BLaER1 treated with 17β-estradiol and CSF1 and Interleukin-3, amounts not matched to agents 10 nM and 100 nM (cell line): ENCODE results near the gene IFI30.
A peak's percentile ranks its signal among the peaks of the same experiment; 100 is the strongest.

Experiments
- H3K27ac ChIP-seq, 11 experiments: shearing (Covaris generic); formaldehyde crosslinking; 2 replicates each; pipeline ENCODE4 v1.8.1; 2022
- H3K27me3 ChIP-seq, 11 experiments: shearing (Covaris generic); formaldehyde crosslinking; 2 replicates each; pipeline ENCODE4 v1.8.1; 2022
- H3K36me3 ChIP-seq, 11 experiments: shearing (Covaris generic); formaldehyde crosslinking; 2 replicates each; pipeline ENCODE4 v1.8.1; 2022
- H3K4me1 ChIP-seq, 10 experiments: shearing (Covaris generic); formaldehyde crosslinking; 2 replicates each; pipeline ENCODE4 v1.8.1; 2022
- H3K4me2 ChIP-seq, 11 experiments: shearing (Covaris generic); formaldehyde crosslinking; 2 replicates each; pipeline ENCODE4 v1.8.1; 2022
- H3K4me3 ChIP-seq, 10 experiments: shearing (Covaris generic); formaldehyde crosslinking; 2 replicates each; pipeline ENCODE4 v1.8.1; 2022
- H3K9ac ChIP-seq, 11 experiments: shearing (Covaris generic); formaldehyde crosslinking; 2 replicates each; pipeline ENCODE4 v1.8.1; 2022
- H3K9me3 ChIP-seq, 11 experiments: shearing (Covaris generic); formaldehyde crosslinking; replicated peaks in 1 of 11; 2 replicates each; pipeline ENCODE4 v1.8.1; 2022
- H4K20me1 ChIP-seq, 11 experiments: shearing (Covaris generic); formaldehyde crosslinking; 2 replicates each; pipeline ENCODE4 v1.8.1; 2022
- Cebpa-rat ChIP-seq, 11 experiments: shearing (Covaris generic); IDR thresholded peaks; 2 replicates each; pipeline ENCODE4 v1.8.1; 2022

IFI30 gene

GRCh38 chr19:18173572-18174288, at the start of gene IFI30:
Gene IFI30 (plus strand): TSS chr19:18173813. CDS start chr19:18173842, 29 bp downstream.
- Histone ChIP-seq H3K36me3 (peaks cover 0 to 49% (median 45%) of the 10 kb centered on the region in 11 experiments; a peak in 20 of 22 replicates), H3K9ac (peak within 1 kb of the TSS; percentile 69 to 91 (median 86)), H3K4me2 (peak within 1 kb of the TSS; percentile 89 to 100 (median 98)), H3K27ac (peak within 1 kb of the TSS; percentile 75 to 98 (median 89)), H3K27me3 (peaks cover 0 to 8% (median 0%) of the 10 kb centered on the region in 11 experiments; a peak in 3 of 22 replicates), H4K20me1 (peaks cover 0 to 51% (median 34%) of the 10 kb centered on the region in 11 experiments; a peak in 15 of 22 replicates), H3K4me3 (peak within 1 kb of the TSS; percentile 63 to 96 (median 76)), H3K4me1 (peaks cover 82 to 95% (median 92%) of the 10 kb centered on the region in 10 experiments), H3K9me3 (no peaks in the 10 kb centered on the region)
- TF ChIP-seq Cebpa-rat (IDR thresholded peaks at IDR 0.05), result no peak

GRCh38 chr19:18123819-18124218, 49.8 kb upstream of the IFI30 start:
- Histone ChIP-seq H4K20me1 (peaks cover 15 to 67% (median 32%) of the 10 kb centered on the region in 11 experiments; a peak in 19 of 22 replicates), H3K27ac (no peak overlapping the region), H3K36me3 (peaks cover 57 to 91% (median 69%) of the 10 kb centered on the region in 11 experiments), H3K4me2 (no peak overlapping the region), H3K9ac (0 out of 22 replicates have a peak overlapping the region, but pooled peaks of 2 of the 11 experiments have one; percentile 5 to 24), H3K9me3 (no peaks in the 10 kb centered on the region), H3K4me1 (peaks cover 27 to 51% (median 40%) of the 10 kb centered on the region in 10 experiments), H3K4me3 (no peak overlapping the region), H3K27me3 (no peaks in the 10 kb centered on the region)
- TF ChIP-seq Cebpa-rat (IDR thresholded peaks at IDR 0.05), result no peak

- Histone ChIP-seq H3K4me1 (peaks cover 14 to 37% (median 30%) of the 10 kb centered on the region in 10 experiments), H3K9me3 (no peaks in the 10 kb centered on the region), H3K4me3 (no peak overlapping the region), H3K36me3 (peaks cover 79 to 98% (median 91%) of the 10 kb centered on the region in 11 experiments), H3K9ac (peak overlapping the region in 5 of 11 experiments; percentile 2 to 38 (median 26); a peak in 4 of 22 replicates), H3K27ac (no peak overlapping the region; a peak in 1 of 22 replicates), H3K4me2 (peak overlapping the region in 6 of 11 experiments; percentile 12 to 70 (median 52); a peak in 9 of 22 replicates), H3K27me3 (no peaks in the 10 kb centered on the region), H4K20me1 (peaks cover 0 to 54% (median 15%) of the 10 kb centered on the region in 11 experiments; a peak in 13 of 22 replicates)
- no peak for TF ChIP-seq Cebpa-rat (IDR thresholded peaks at IDR 0.05)
Measured at GRCh38 chr19:18126097-18126496, 47.5 kb upstream of the IFI30 start.

GRCh38 chr19:18128044-18128443, 45.6 kb upstream of the IFI30 start:
- Histone ChIP-seq H3K4me1 (peaks cover 5 to 21% (median 15%) of the 10 kb centered on the region in 10 experiments), H4K20me1 (peaks cover 0 to 42% (median 2%) of the 10 kb centered on the region in 11 experiments; a peak in 9 of 22 replicates), H3K4me2 (no peak overlapping the region), H3K9me3 (no peaks in the 10 kb centered on the region), H3K4me3 (no peak overlapping the region), H3K27ac (0 out of 22 replicates have a peak overlapping the region, but pooled peaks of 1 of the 11 experiments have one; percentile 18), H3K36me3 (peaks cover 77 to 98% (median 90%) of the 10 kb centered on the region in 11 experiments), H3K27me3 (no peaks in the 10 kb centered on the region), H3K9ac (no peak overlapping the region; a peak in 3 of 22 replicates)
- TF ChIP-seq Cebpa-rat (IDR thresholded peaks at IDR 0.05), result no peak

- Histone ChIP-seq H3K27ac (no peak overlapping the region), H3K4me1 (peaks cover 0 to 16% (median 11%) of the 10 kb centered on the region in 10 experiments; a peak in 11 of 20 replicates), H3K36me3 (peaks cover 77 to 98% (median 90%) of the 10 kb centered on the region in 11 experiments), H3K9me3 (no peaks in the 10 kb centered on the region), H3K27me3 (no peaks in the 10 kb centered on the region), H3K4me2 (no peak overlapping the region), H3K9ac (no peak overlapping the region), H3K4me3 (no peak overlapping the region), H4K20me1 (peaks cover 0 to 34% (median 0%) of the 10 kb centered on the region in 11 experiments; a peak in 6 of 22 replicates)
- no peak for TF ChIP-seq Cebpa-rat (IDR thresholded peaks at IDR 0.05)
Measured at GRCh38 chr19:18128805-18129204, 44.8 kb upstream of the IFI30 start.

GRCh38 chr19:18130523-18131242, 42.9 kb upstream of the IFI30 start:
- TF ChIP-seq Cebpa-rat (IDR thresholded peaks at IDR 0.05), result no peak
- Histone ChIP-seq H3K4me1 (peaks cover 0 to 8% (median 7%) of the 10 kb centered on the region in 10 experiments; a peak in 11 of 20 replicates), H3K4me3 (no peak overlapping the region), H3K27me3 (no peaks in the 10 kb centered on the region), H3K4me2 (no peak overlapping the region), H3K9me3 (no peaks in the 10 kb centered on the region), H3K36me3 (peaks cover 77 to 98% (median 89%) of the 10 kb centered on the region in 11 experiments), H3K27ac (no peak overlapping the region), H3K9ac (no peak overlapping the region), H4K20me1 (peaks cover 0 to 28% (median 0%) of the 10 kb centered on the region in 11 experiments; a peak in 6 of 22 replicates)

GRCh38 chr19:18131841-18132596, 41.6 kb upstream of the IFI30 start:
- no peaks in the 10 kb centered on the region for H3K27me3 ChIP-seq
- peaks cover 0 to 1% (median 0%) of the 10 kb centered on the region in 10 experiments; a peak in 4 of 20 replicates for H3K4me1 ChIP-seq
- H3K4me3 ChIP-seq, result no peak overlapping the region
- no peaks in the 10 kb centered on the region for H3K9me3 ChIP-seq
- H4K20me1 ChIP-seq, result peaks cover 0 to 39% (median 0%) of the 10 kb centered on the region in 11 experiments; a peak in 4 of 22 replicates
- no peak for TF ChIP-seq Cebpa-rat (IDR thresholded peaks at IDR 0.05)
- H3K4me2 ChIP-seq, result no peak overlapping the region
- H3K27ac ChIP-seq, result no peak overlapping the region
- peaks cover 84 to 100% (median 93%) of the 10 kb centered on the region in 11 experiments for H3K36me3 ChIP-seq
- no peak overlapping the region for H3K9ac ChIP-seq
